Measurements from ENCODE around the gene PRKN.

GRCh38 chr6:162372106-162372505 is 355.5 kb downstream of the PRKN start:
- no peak for TF ChIP-seq CTCF (IDR thresholded peaks at IDR 0.05)
- TF ChIP-seq POLR2A (IDR thresholded peaks at IDR 0.05) = no peak
- no peak for TF ChIP-seq POLR2AphosphoS5 (IDR thresholded peaks at IDR 0.05)
